Psoas muscle (tissue), 8 donors: Measurements from ENCODE around the gene TPBGL. TPM values are rescaled to one million over a fixed set of nuclear protein-coding genes. Genes with fewer than 3 reads are reported as not detected.

Source experiments
- ATAC-seq, 4 donors: fragments of 200-7000 bp; cut with Tn5 transposase; one replicate each; pipeline ENCODE4 v1.9.1; 2020; ENCODE audit warnings: moderate library complexity in 3 of 4, mild to moderate bottlenecking in 2 of 4
- DNase-seq, 2 donors: peaks; one replicate each; pipeline ENCODE4 v3.0.0-alpha.2; 2020
- H3K27ac ChIP-seq: fragments of 200-600 bp; one replicate; pipeline ENCODE4 v1.8.0; 2022
- H3K27me3 ChIP-seq, 3 donors: fragments of 200-600 bp in 1 of 3; one replicate each; pipeline versions ENCODE4 v1.6.1 to v1.8.0; 2013 to 2022; ENCODE audit warnings: low read length in 2 of 3, mild to moderate bottlenecking in 2 of 3, moderate library complexity in 1 of 3; ENCODE audit not compliant: insufficient read depth in 3 of 3
- H3K36me3 ChIP-seq, 2 donors: fragments of 200-600 bp in 1 of 2; one replicate each; pipeline versions ENCODE4 v1.6.1 to v1.8.0; 2013 to 2022; ENCODE audit warnings: low read depth in 1 of 2, mild to moderate bottlenecking in 1 of 2, moderate library complexity in 1 of 2; ENCODE audit not compliant: insufficient read depth in 1 of 2
- H3K4me1 ChIP-seq: fragments of 200-600 bp; one replicate; pipeline ENCODE4 v1.8.0; 2022
- H3K4me3 ChIP-seq: fragments of 200-600 bp; one replicate; pipeline ENCODE4 v1.8.0; 2022; ENCODE audit warnings: mild to moderate bottlenecking
- H3K9me3 ChIP-seq: fragments of 200-600 bp; one replicate; pipeline ENCODE4 v1.8.0; 2022
- WGBS, 3 donors: extraction: QIAGEN DNeasy Blood & Tissue Kit; methylation state at CpG; one replicate each; pipeline versions ENCODE4 v1.1.6 to v1.1.7; 2013; 5-methylcytosine and 5-hydroxymethylcytosine counted together
- intact Hi-C, 2 donors: fragments of 100-400 bp; cut with DNase I; formaldehyde crosslinking; loops; one replicate each; pipeline versions ENCODE4 v1.11.0 to v1.14.2; 2022
- polyA plus RNA-seq, 3 donors: library from polyadenylated mRNA; stranded (reverse); fragments of 200-250 nt; gene quantifications; one replicate each; pipeline ENCODE4 v1.2.3, GENCODE V29; 2013
- total RNA-seq, 4 donors: library from RNA; stranded (reverse); fragmentation: NEBNext Ultra II Directional in 2 of 4; extraction: Animal tissue kit (Norgen Biotek cat#: 25700) in 2 of 4; gene quantifications; one replicate each; pipeline versions ENCODE4 v1.2.1 to v1.2.4, GENCODE V29; 2021 to 2023
- TF ChIP-seq, protein P1 (sequence below): fragments of 200-600 bp; IDR thresholded peaks from one replicate; pipeline ENCODE4 v1.8.0; 2022; ENCODE audit warnings: antibody characterized with exemption
- donor health status: healthy with polysubstance abuse.
- donor health status: DM: no; HTN: no; CAD: no; lungs with moderate emphysema.
- donor health status: Bipolar disorder and iron deficiency.
- donor health status: healthy.
- donor health status: DM: yes; HTN: yes; CAD: no.
- donor health status: DM: no; HTN: no; CAD: no.
- donor health status: DM: no; HTN: no; CAD: no.
- donor health status: DM: yes; HTN: yes; CAD: no.

Gene TPBGL
- total and polyA plus RNA-seq, 7 donors, result 0.01 to 0.11 (median 0.05) TPM; not detected in 4

- WGBS, 3 donors, result 65 to 74% (median 70%) methylated on average over 3 of the region's 3 CpGs
- Histone ChIP-seq H3K27ac (no peak overlapping the region), H3K27me3 (no peaks in the 10 kb centered on the region), H3K36me3 (no peaks in the 10 kb centered on the region), H3K4me3 (no peak overlapping the region), H3K4me1 (no peaks in the 10 kb centered on the region), H3K9me3 (no peaks in the 10 kb centered on the region)
- DNase-seq, result peak in 1 of 2 donors; percentile 22
- TF ChIP-seq, protein P1, sequence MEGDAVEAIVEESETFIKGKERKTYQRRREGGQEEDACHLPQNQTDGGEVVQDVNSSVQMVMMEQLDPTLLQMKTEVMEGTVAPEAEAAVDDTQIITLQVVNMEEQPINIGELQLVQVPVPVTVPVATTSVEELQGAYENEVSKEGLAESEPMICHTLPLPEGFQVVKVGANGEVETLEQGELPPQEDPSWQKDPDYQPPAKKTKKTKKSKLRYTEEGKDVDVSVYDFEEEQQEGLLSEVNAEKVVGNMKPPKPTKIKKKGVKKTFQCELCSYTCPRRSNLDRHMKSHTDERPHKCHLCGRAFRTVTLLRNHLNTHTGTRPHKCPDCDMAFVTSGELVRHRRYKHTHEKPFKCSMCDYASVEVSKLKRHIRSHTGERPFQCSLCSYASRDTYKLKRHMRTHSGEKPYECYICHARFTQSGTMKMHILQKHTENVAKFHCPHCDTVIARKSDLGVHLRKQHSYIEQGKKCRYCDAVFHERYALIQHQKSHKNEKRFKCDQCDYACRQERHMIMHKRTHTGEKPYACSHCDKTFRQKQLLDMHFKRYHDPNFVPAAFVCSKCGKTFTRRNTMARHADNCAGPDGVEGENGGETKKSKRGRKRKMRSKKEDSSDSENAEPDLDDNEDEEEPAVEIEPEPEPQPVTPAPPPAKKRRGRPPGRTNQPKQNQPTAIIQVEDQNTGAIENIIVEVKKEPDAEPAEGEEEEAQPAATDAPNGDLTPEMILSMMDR, result no peak
- intact Hi-C loops, result no loop called here
- ATAC-seq, result no peak
These were observed 52.4 kb downstream of the TPBGL start for GRCh38 chr11:75292943-75293342.

Other genes starting within 250 kb of the TPBGL start
- gene OR2AT4, start 143.9 kb upstream of the TPBGL start, total RNA-seq, result not detected
- gene OR2AT4, start 143.9 kb upstream of the TPBGL start, polyA plus RNA-seq, result not detected
- 10 to 100 TPM; 10.7 to 17.7 (median 12.3) TPM for gene SLCO2B1, start 89.7 kb upstream of the TPBGL start, total RNA-seq
- 1 to 10 TPM; 1.2 to 5.6 (median 1.7) TPM for gene SLCO2B1, start 89.7 kb upstream of the TPBGL start, polyA plus RNA-seq
- 10 to 100 TPM in 1 of 4 donors, 1 to 10 TPM in 3; 7.4 to 17.3 (median 9.0) TPM for gene ARRB1, start 110.9 kb downstream of the TPBGL start, total RNA-seq
- gene ARRB1, start 110.9 kb downstream of the TPBGL start, polyA plus RNA-seq, result 1 to 10 TPM; 3.6 to 3.8 (median 3.8) TPM
- 1,000 to 10,000 TPM in 2 of 4 donors, 100 to 1,000 TPM in 2; 807 to 1,216 (median 929) TPM for gene RPS3, start 158.7 kb downstream of the TPBGL start, total RNA-seq
- 1,000 to 10,000 TPM; 1,619 to 2,132 (median 1,802) TPM for gene RPS3, start 158.7 kb downstream of the TPBGL start, polyA plus RNA-seq
- gene KLHL35, start 192.4 kb downstream of the TPBGL start, total RNA-seq, result under 1 TPM; 0.34 to 0.64 (median 0.39) TPM
- gene KLHL35, start 192.4 kb downstream of the TPBGL start, polyA plus RNA-seq, result 1 to 10 TPM in 2 of 3 donors, under 1 TPM in 1; 0.56 to 4.1 (median 1.2) TPM